Duodenal mucosa (tissue), 2 donors: ENCODE measurements around the gene LRRC71.

Source experiments
- H3K27ac ChIP-seq: one replicate; pipeline ENCODE4 v1.7.0; 2013; ENCODE audit warnings: low read depth, low read length
- H3K27me3 ChIP-seq, 2 donors: one replicate each; pipeline ENCODE4 v1.7.0; 2013; ENCODE audit warnings: low read length in 2 of 2, control low read depth in 1 of 2; ENCODE audit not compliant: insufficient read depth in 2 of 2, control insufficient read depth in 1 of 2
- H3K36me3 ChIP-seq, 2 donors: one replicate each; pipeline ENCODE4 v1.7.0; 2013; ENCODE audit warnings: low read length in 2 of 2, control low read depth in 1 of 2; ENCODE audit not compliant: insufficient read depth in 2 of 2, control insufficient read depth in 1 of 2
- H3K4me1 ChIP-seq, 2 donors: one replicate each; pipeline ENCODE4 v1.7.0; 2013; ENCODE audit warnings: low read length in 2 of 2, control low read depth in 1 of 2; ENCODE audit not compliant: insufficient read depth in 2 of 2, control insufficient read depth in 1 of 2
- H3K4me3 ChIP-seq, 2 donors: one replicate each; pipeline ENCODE4 v1.7.0; 2013; ENCODE audit warnings: low read length in 2 of 2, low read depth in 1 of 2
- H3K9ac ChIP-seq, 2 donors: one replicate each; pipeline ENCODE4 v1.7.0; 2013; ENCODE audit warnings: low read length in 2 of 2, low read depth in 1 of 2
- H3K9me3 ChIP-seq, 2 donors: one replicate each; pipeline ENCODE4 v1.7.0; 2013; ENCODE audit warnings: low read length in 2 of 2, control low read depth in 1 of 2; ENCODE audit not compliant: control insufficient read depth in 1 of 2

The LRRC71 gene

DNA sequence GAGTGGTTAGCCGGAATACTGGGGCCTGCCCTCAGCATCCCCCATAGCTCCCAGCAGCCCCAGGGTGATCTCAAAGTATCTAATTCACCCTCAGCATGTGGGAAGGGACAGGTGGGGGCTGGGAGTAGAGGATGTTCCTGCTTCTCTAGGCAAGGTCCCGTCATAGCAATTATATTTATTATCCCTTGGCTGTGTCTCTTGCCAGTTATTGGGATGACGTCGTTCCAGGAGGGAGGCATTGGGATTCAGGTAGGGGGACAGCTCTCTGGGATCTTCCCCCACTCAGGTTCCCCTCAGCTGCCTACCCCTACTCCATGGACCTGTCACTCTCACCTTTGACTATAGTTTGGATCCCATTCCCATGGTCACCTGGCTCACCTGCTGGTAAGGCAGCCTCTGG is 38.8 kb upstream of the LRRC71 start:
- Histone ChIP-seq H3K4me3 (no peak overlapping the region), H3K36me3 (no peaks in the 10 kb centered on the region), H3K27me3 (peaks cover 19 to 43% of the 10 kb centered on the region in 2 donors), H3K4me1 (no peaks in the 10 kb centered on the region), H3K27ac (no peak overlapping the region), H3K9me3 (no peaks in the 10 kb centered on the region), H3K9ac (no peak overlapping the region)

DNA sequence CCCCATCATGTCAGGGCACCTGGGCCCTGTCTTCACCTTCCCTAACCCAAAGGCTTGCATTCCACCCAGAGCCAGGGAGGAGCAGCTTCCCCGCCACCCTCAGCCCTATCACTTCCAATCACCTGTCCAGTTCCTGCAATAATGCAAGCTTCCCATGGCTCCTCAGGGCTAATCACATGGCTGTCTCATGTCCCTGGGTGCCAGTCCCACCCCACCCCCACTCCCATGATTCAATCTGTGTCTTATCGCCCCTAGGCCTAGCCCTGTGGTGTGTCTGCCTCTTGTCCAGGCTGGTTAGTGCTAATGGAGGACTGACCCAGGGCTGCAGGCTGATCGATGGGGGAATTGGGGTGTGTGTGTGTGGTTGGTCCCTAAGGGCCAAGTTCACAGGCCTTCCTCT is 37.9 kb upstream of the LRRC71 start:
- no peaks in the 10 kb centered on the region for H3K4me1 ChIP-seq
- H3K27me3 ChIP-seq = peaks cover 20 to 46% of the 10 kb centered on the region in 2 donors
- no peak overlapping the region for H3K4me3 ChIP-seq
- H3K36me3 ChIP-seq = no peaks in the 10 kb centered on the region
- H3K27ac ChIP-seq = no peak overlapping the region
- H3K9me3 ChIP-seq = no peaks in the 10 kb centered on the region
- no peak overlapping the region for H3K9ac ChIP-seq

DNA sequence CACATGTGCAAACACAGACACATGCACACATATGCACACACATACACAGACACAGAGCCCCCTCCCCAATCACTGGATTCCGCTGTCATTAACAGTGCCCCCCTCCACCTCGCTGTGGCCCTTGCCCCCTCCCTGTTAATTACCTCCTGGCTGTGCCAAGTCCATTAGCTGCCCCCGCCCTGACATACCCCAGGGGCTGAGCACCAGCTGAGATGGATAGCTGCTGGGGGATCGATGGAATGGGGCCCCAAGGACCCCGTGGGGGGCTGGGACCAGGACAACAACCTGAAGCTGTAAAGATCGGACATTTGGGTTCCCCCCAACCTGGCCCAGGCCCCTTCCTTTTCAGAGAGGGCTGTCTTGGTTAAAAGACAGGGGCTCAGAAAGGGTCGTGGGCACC is 36.5 kb upstream of the LRRC71 start:
- Histone ChIP-seq H3K4me3 (no peak overlapping the region), H3K27ac (no peak overlapping the region), H3K36me3 (no peaks in the 10 kb centered on the region), H3K9ac (no peak overlapping the region), H3K27me3 (peaks cover 24 to 40% of the 10 kb centered on the region in 2 donors), H3K9me3 (no peaks in the 10 kb centered on the region), H3K4me1 (no peaks in the 10 kb centered on the region)

DNA sequence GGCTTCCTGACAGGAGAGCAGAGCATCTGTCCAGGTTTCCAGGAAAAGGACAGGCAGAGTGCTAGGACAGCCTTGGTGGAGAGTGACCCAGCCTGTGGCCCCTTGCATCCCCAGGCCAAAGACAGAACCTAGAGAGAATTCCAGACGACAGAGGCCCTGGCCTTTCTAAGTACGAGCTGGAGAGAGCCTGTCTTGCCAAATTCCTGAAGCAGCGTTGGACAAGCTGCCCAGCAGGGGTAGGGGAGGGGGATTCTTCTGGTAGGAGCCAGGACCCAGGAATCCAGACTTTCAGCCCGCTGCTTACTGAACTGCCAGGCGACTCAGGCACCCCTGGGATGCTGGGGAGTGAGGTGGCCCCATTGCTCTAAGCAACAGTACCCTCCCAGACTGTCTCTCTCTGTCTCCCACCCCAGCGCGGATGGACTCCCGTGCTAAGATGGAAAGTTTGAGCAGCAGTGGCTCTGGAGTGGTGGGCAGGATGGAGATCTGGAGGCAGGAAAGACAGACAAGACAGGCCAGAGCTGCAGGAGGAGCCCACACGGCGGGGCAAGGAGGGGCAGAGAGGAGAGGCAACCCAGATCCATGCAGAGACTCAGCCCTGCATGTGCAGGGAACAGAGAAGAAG is 35.8 kb upstream of the LRRC71 start:
- Histone ChIP-seq H3K4me1 (no peaks in the 10 kb centered on the region), H3K27me3 (peaks cover 24 to 40% of the 10 kb centered on the region in 2 donors)

DNA sequence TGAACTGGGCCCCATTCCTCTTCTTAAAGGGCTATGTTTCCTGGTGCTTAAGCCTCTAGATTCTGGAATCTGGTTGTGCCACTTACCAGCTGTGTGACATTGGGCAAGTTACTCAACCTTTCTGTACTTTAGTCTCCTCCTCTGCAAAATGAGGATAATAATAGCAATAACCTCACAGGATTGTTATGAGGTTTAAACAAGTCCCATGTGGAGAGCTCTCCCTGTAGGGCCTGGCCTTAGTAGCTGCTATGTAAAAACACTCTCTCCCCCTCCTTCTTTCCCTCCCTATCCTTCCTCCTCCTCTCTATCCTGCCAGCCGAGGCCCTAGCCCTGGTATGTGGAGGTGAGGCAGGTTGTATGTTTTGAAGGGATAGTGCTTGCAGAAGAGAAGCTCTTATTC is 35.1 kb upstream of the LRRC71 start:
- Histone ChIP-seq H3K36me3 (no peaks in the 10 kb centered on the region), H3K27me3 (peaks cover 24 to 37% of the 10 kb centered on the region in 2 donors), H3K9me3 (no peaks in the 10 kb centered on the region), H3K4me3 (no peak overlapping the region), H3K4me1 (no peaks in the 10 kb centered on the region), H3K9ac (no peak overlapping the region), H3K27ac (no peak overlapping the region)

More for the DNA sequence above, 35.8 kb upstream of the LRRC71 start:
- H3K9ac ChIP-seq = no peak overlapping the region
- no peak overlapping the region for H3K27ac ChIP-seq
- H3K36me3 ChIP-seq = no peaks in the 10 kb centered on the region
- no peak overlapping the region for H3K4me3 ChIP-seq
- no peaks in the 10 kb centered on the region for H3K9me3 ChIP-seq

DNA sequence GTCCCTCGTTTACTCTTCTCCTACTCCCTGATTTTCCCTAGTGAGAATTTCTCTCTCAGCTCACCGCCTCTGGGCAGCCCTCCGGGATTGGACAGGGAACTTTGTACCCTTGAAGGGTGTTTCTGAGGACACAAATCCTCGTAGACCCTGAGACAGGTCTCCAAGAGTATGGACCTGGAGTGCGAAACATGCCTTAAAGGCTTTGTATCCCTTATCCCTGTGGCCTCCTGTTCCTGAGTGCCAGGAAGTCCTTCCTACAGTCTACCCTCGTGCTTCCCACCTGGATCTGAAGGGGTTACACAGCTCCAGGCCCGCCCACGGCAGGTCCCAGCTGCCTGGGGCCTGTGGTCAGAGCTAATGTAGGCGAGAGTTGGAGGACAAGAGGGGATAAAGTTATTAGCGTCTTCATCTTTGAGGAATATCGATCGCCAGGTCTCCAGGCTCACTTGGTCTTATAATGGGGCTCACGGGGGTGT is 34.5 kb upstream of the LRRC71 start:
- Histone ChIP-seq H3K4me3 (no peak overlapping the region), H3K27ac (no peak overlapping the region), H3K4me1 (no peaks in the 10 kb centered on the region), H3K9ac (no peak overlapping the region), H3K27me3 (peaks cover 24 to 34% of the 10 kb centered on the region in 2 donors), H3K9me3 (no peaks in the 10 kb centered on the region), H3K36me3 (no peaks in the 10 kb centered on the region)

DNA sequence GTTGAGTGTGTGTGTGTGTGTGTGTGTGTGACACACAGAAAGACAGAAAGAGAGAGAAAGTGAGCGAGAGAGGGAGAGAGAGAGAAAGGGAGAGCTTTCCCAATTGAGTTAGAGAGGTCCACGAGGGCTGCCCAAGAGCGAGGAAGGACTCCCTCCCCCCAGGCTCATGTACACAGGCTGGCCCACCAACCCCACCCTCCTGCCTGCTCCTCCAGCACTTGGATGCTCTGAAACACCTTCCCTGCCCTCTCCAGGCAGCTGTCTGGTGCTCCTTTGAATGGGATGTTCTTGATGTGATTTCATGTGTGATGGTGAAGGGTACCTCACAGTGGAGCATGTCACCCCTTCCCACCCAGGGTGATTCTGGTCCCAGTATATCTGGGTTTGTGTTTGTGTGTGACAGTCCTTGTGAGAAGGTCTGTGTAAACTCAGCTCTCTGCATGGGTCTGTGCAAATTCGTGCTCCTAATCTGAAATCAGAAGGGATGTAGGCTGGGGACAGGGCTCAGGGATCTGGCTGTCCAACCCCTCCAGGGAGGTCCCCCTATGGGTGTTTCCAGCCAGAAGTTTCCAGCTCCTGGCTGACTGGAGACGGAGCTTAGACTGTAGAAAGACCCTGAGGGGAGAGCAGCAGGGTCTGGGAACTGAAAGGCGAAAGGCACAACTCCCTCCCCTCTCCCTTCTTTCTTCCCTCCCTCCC is 33.7 kb upstream of the LRRC71 start:
- H3K9ac ChIP-seq = no peak overlapping the region

DNA sequence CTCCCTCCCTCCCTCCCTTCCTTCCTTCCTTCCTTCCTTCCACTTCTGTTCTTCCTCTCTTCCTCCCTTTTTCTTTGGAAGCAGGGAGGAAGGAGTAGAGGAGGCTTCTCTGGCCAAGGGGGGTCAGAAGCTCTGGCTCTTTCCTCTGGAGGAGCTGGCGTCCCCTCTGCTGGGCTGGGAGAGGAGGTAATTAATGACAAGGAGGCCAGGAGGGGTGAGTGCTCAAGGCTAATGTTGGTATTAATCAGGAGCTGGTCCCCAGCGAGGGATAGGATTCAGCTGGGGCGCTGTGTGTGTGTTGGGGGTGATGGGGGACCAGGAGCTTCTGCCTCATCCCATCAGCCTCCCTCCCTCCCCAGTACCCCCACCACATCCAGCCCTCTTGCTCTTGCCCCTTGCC is 33.1 kb upstream of the LRRC71 start:
- Histone ChIP-seq H3K4me3 (no peak overlapping the region), H3K27ac (no peak overlapping the region), H3K27me3 (peaks cover 23 to 35% of the 10 kb centered on the region in 2 donors), H3K4me1 (peaks cover 0 to 5% of the 10 kb centered on the region in 2 donors), H3K36me3 (no peaks in the 10 kb centered on the region), H3K9ac (no peak overlapping the region), H3K9me3 (no peaks in the 10 kb centered on the region)

More for the DNA sequence above, 33.7 kb upstream of the LRRC71 start:
- Histone ChIP-seq H3K9me3 (no peaks in the 10 kb centered on the region), H3K4me3 (no peak overlapping the region), H3K27me3 (peaks cover 24 to 36% of the 10 kb centered on the region in 2 donors), H3K36me3 (no peaks in the 10 kb centered on the region), H3K27ac (no peak overlapping the region), H3K4me1 (no peaks in the 10 kb centered on the region)

DNA sequence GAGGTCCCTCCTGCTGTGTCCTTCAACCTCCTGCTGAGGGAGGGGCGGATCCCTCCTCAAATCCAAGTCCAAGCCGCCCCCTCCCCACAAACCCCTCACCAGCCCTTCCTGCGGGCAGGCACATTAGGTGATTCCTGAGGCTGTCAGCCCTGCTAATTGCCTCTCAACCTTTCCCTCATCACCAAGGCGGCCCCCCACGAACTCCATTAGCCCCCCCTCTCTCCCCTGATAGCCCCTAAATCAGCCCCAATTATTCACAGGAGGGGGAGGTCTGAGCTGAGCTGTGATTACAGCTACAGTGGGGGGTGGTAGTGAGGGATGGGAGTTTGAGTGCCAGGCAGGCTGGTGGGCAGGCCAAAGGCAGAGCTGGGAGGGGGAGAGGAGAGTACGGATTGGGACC is 32.7 kb upstream of the LRRC71 start:
- Histone ChIP-seq H3K27ac (no peak overlapping the region), H3K4me3 (no peak overlapping the region), H3K27me3 (peaks cover 19 to 32% of the 10 kb centered on the region in 2 donors), H3K9me3 (no peaks in the 10 kb centered on the region), H3K36me3 (no peaks in the 10 kb centered on the region), H3K9ac (no peak overlapping the region), H3K4me1 (peaks cover 0 to 9% of the 10 kb centered on the region in 2 donors)

DNA sequence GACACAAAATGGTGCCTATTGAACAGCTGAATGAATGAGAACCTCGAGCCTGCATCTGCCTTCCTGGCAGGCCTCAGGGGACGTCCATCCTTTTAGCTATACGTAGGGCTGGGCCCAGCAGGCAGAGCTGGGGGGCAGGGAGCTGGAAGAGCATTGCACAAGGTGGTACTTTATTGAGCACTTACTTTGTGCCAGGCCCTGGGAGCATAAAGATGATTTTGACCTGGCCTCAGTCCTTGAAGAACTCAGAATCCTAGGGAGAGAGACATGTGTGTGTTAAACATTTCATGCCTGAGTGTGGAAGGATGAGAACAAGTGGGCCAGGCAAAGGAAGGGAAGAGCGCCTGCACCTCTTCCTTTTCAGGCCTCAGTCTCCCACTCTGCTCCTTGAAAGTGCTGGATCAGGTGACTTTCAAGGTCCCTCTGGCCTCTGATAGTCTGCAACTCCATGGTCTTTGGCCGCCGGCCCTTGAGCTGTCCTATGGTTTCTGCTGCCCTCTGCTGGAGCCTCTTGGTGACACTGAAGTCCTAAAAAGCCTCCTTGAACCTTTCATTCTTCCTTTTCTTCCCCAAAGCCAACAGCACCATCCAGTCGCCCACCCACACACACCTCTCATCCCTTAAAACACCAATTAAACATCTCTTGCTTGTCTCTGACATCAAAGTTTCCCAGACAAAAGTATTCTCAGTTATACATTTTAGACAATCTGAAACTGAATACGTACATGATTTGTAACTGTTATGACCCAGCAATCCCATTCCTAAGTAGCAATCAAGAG is 30.4 kb upstream of the LRRC71 start:
- H3K36me3 ChIP-seq = no peaks in the 10 kb centered on the region
- H3K4me1 ChIP-seq = peaks cover 0 to 14% of the 10 kb centered on the region in 2 donors

More for the DNA sequence above, 30.4 kb upstream of the LRRC71 start:
- Histone ChIP-seq H3K27me3 (peaks cover 26 to 33% of the 10 kb centered on the region in 2 donors), H3K27ac (no peak overlapping the region), H3K4me3 (no peak overlapping the region), H3K9ac (no peak overlapping the region), H3K9me3 (no peaks in the 10 kb centered on the region)
